BE2C (cell line): ENCODE data around the gene AKAP3.

ENCODE experiments used
- DNase-seq: peaks from one replicate; pipeline ENCODE4 v3.0.0-alpha.2; 2020
- H3K27me3 ChIP-seq: fragments of 250-450 bp; sonication (Bioruptor Pico); 2 replicates; pipeline ENCODE4 v1.5.1; 2020; ENCODE audit warnings: mild to moderate bottlenecking
- H3K36me3 ChIP-seq: fragments of 250-450 bp; sonication (Bioruptor Pico); 2 replicates; pipeline ENCODE4 v1.5.1; 2020; ENCODE audit warnings: mild to moderate bottlenecking
- H3K4me1 ChIP-seq: fragments of 250-450 bp; sonication (Bioruptor Pico); 2 replicates; pipeline ENCODE4 v1.5.1; 2020
- H3K4me3 ChIP-seq: 2 replicates; pipeline ENCODE4 v1.5.1; 2011; ENCODE audit warnings: low read depth, low read length
- H3K9me3 ChIP-seq: fragments of 250-450 bp; sonication (Bioruptor Pico); 2 replicates; pipeline ENCODE4 v1.5.1; 2020
- CTCF ChIP-seq: IDR thresholded peaks from 2 replicates; pipeline ENCODE4 v1.5.1; 2012; ENCODE audit warnings: mild to moderate bottlenecking, low read depth, low read length

Gene AKAP3

GRCh38 chr12:4595881-4596280 lies 53.0 kb downstream of the AKAP3 start:
- Histone ChIP-seq H3K4me3 (no peak overlapping the region), H3K36me3 (no peaks in the 10 kb centered on the region), H3K9me3 (no peaks in the 10 kb centered on the region), H3K27me3 (peaks cover 9% of the 10 kb centered on the region), H3K4me1 (no peaks in the 10 kb centered on the region)
- no peak for DNase-seq
- no peak for TF ChIP-seq CTCF

DNA sequence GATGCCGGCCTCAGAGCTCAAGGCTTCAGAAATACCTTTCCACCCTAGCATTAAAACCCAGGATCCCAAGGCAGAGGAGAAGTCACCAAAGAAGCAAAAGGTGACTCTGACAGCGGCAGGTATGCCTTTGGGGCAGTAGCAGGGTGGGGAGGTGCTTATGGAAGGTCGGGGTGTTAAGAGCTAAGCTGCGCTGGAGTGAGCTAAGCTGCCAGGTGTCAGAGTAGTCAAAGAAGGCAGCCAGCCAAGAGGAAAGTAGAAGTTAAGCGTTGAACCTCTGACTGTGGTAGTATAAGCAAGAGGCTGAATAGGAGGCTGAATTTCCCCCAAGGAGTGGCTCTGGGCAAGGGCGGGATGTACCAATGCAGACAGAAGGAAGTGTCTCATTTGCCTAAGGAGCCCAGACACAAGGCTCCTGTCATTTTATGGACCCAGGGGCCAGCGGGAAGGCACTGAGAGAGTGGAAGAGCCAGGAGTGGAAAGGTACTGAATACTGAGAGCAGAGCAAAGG lies 57.6 kb downstream of the AKAP3 start:
- no peaks in the 10 kb centered on the region for H3K4me1 ChIP-seq
- no peaks in the 10 kb centered on the region for H3K36me3 ChIP-seq
- no peak for TF ChIP-seq CTCF
- no peaks in the 10 kb centered on the region; the same call in 1 of the 2 replicates for H3K9me3 ChIP-seq
- H3K27me3 ChIP-seq, result peaks cover 12% of the 10 kb centered on the region
- H3K4me3 ChIP-seq, result no peak overlapping the region
- no peak for DNase-seq

GRCh38 chr12:4589941-4590340 lies 58.9 kb downstream of the AKAP3 start:
- no peaks in the 10 kb centered on the region; the same call in 1 of the 2 replicates for H3K9me3 ChIP-seq
- no peak for DNase-seq
- H3K36me3 ChIP-seq, result no peaks in the 10 kb centered on the region
- no peak for TF ChIP-seq CTCF
- H3K4me1 ChIP-seq, result no peaks in the 10 kb centered on the region
- no peak overlapping the region for H3K4me3 ChIP-seq
- H3K27me3 ChIP-seq, result peaks cover 14% of the 10 kb centered on the region; the same call in 1 of the 2 replicates

DNA sequence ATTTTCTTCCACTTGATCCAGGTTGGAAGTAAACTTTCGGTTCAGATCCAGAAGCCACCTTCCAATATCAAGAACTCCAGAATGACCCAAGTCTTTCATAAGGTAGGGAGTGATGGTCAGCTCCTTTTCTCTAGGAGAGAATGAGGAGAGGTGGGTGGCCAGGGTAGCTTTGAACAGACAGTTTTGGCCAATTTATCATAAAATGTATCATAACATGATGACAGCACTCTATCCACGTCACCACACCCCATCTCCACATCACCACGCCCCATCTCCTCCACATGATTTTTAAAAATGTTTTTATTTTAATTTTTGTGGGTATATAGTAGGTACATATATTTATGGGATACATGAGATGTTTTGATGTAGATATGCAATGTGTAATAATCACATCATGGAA lies 59.9 kb downstream of the AKAP3 start:
- Histone ChIP-seq H3K27me3 (peaks cover 10% of the 10 kb centered on the region), H3K9me3 (no peaks in the 10 kb centered on the region; the same call in 1 of the 2 replicates), H3K36me3 (no peaks in the 10 kb centered on the region), H3K4me1 (no peaks in the 10 kb centered on the region), H3K4me3 (no peak overlapping the region)
- TF ChIP-seq CTCF, result no peak
- no peak for DNase-seq

GRCh38 chr12:4587108-4587507 lies 61.7 kb downstream of the AKAP3 start:
- H3K27me3 ChIP-seq, result peaks cover 26% of the 10 kb centered on the region

More at GRCh38 chr12:4587108-4587507, 61.7 kb downstream of the AKAP3 start:
- no peaks in the 10 kb centered on the region for H3K36me3 ChIP-seq
- H3K4me1 ChIP-seq, result no peaks in the 10 kb centered on the region
- DNase-seq, result no peak
- H3K4me3 ChIP-seq, result no peak overlapping the region
- H3K9me3 ChIP-seq, result no peaks in the 10 kb centered on the region; the same call in 1 of the 2 replicates
- TF ChIP-seq CTCF, result no peak; the same call in 1 of the 2 replicates
